HG03342 (cell line): Measurements from ENCODE around the gene TMPRSS5.
"Not testable (repeated sequence)": the region's sequence is repeated elsewhere in the genome, so short reads cannot be mapped to it uniquely, and the experiment has no call there.

Experiments
- ATAC-seq: cut with Tn5 transposase; IDR thresholded peaks from one replicate; pipeline ENCODE4 v1.9.1; 2021; ENCODE audit warnings: mild to moderate bottlenecking, moderate library complexity; ENCODE audit not compliant: unreplicated experiment

TMPRSS5 gene

GRCh38 chr11:113705871-113706655, at the start of gene TMPRSS5:
TSS of gene TMPRSS5 (minus strand) at chr11:113706308. CDS start at chr11:113706224, 84 bp downstream.
- no peak for ATAC-seq

GRCh38 chr11:113752932-113753331, 46.8 kb upstream of the TMPRSS5 start:
- no peak for ATAC-seq

DNA sequence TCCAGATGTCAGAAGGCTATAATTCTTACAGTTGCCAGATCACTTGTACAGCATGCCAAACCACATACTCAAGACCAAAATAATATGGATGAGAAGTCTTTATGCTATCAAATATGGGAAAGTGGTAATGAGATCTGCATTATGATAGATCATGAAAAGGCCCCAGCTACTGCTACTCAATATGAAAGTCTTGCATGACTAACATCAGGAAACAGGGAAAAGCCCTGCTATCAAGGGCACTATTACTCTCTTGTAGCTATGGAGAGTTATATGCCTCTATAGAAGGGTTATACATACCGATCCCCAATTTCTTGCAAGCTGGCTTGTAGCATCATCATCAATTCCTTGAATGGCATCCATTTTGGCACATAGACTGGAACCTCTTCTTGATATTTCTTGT, 30.2 kb upstream of the TMPRSS5 start:
- ATAC-seq: no peak

DNA sequence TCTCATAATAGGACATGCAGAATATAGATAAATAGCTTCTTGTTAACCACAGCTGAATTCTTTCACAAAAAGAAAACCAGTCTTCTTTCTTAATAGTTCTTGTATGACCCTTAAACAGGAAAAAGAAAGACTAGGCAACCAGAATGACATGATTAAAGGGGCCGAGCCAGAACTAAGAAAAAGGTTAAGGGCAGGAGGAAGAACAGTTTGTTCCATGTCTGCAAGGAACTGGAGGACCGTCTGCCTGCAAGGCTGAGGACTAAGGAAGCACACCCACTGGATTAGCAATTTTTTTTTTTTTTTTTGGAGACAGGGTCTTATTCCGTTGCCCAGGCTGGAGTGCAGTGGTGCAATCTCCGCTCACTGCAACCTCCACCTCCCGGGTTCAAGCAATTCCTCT, 26.0 kb upstream of the TMPRSS5 start:
- no peak for ATAC-seq

- ATAC-seq: no peak
Observed at GRCh38 chr11:113730887-113731726, 25.0 kb upstream of the TMPRSS5 start.

- no peak for ATAC-seq
Observed at GRCh38 chr11:113729456-113729855, 23.3 kb upstream of the TMPRSS5 start.

DNA sequence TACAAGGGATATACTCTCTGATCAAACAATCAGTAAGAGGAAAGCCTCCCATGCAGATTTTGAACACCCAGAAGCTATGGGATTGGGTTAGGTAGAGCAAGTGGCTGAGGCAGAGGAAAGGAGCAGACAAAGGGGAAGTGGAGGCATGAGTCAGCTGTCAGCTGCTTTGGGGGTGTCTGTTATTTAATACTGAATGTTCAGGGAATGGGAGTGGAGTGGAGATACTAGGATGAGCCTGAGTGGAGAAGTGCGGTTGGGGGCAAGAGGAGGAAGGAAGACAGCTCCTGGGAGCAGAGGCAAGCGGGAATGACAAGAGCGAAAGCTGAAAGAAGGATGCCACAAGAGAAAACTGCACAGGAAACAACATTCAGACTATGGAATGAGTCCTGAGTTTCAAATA, 22.7 kb upstream of the TMPRSS5 start:
- no peak for ATAC-seq

GRCh38 chr11:113725913-113726312, 19.8 kb upstream of the TMPRSS5 start:
- no peak for ATAC-seq

DNA sequence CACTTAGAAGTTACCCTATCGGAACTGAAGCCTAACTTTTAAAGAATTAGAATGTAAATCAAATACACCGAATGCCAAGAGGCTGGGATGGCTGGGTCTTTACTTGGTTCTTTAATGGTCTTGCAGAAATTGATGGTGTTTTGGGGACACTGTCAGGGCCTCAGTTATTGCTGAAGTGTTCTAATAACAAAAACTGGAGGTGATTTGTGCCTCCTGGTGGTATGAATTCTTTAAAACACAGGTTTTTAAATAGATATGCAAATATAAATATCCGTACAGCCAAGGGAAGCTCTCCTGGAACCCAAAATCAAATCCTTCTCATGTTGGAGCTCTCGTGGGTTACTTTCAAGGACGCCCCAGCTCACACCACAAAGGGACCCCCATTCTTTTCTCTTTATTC, 19.3 kb upstream of the TMPRSS5 start:
- no peak for ATAC-seq

GRCh38 chr11:113724778-113725177, 18.7 kb upstream of the TMPRSS5 start:
- ATAC-seq: no peak

GRCh38 chr11:113723787-113724186, 17.7 kb upstream of the TMPRSS5 start:
- ATAC-seq: no peak

DNA sequence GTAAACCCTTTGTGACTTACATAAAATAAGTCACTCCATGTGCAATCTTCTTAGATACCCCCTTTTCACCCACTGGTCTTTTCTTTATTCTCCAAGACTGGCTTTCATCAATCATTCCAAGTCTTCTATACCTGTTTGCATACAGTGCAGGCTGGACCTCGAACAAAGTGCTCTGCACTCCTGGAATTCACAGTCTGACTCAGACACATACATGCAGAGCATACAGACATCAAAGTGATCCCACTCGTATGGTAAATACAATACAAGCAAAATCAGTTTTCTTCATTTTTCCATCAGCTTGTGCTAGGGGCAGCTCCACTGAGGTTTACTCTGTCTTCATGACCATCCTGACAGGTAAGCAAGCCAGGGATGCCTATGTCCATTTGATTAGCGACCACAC, 16.8 kb upstream of the TMPRSS5 start:
- ATAC-seq: no peak

- no peak for ATAC-seq
Observed at GRCh38 chr11:113722221-113722620, 16.1 kb upstream of the TMPRSS5 start.

DNA sequence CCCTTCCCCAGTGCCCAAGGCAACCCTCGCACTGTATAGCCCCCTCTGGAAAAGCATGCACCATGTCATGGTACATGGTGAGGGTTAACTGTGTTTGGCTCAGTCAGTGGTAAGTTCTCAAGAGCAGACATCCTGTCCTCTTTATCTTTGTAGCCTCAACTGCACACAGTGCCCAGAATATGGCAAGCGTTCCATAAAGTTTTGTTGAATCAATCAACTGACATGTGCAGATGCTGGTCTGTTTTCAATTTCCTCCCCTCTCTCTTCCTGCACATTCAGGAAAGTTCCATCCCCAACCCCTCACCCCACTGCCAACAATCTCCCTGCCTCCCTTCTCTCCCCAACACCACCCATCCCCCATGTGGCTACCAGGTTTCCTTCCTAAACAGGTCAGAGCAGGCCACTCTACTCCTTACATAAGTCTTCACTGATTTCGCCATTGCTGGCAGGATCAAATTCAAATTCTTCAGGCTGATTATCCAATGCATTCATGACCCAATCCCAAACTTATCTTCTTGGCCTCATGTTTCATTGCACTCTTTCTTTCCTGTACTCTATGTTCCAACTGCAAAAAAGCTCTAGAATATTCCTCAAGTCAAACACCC, 15.5 kb upstream of the TMPRSS5 start:
- ATAC-seq: no peak

GRCh38 chr11:113720478-113720877, 14.4 kb upstream of the TMPRSS5 start:
- ATAC-seq: not testable (repeated sequence)

DNA sequence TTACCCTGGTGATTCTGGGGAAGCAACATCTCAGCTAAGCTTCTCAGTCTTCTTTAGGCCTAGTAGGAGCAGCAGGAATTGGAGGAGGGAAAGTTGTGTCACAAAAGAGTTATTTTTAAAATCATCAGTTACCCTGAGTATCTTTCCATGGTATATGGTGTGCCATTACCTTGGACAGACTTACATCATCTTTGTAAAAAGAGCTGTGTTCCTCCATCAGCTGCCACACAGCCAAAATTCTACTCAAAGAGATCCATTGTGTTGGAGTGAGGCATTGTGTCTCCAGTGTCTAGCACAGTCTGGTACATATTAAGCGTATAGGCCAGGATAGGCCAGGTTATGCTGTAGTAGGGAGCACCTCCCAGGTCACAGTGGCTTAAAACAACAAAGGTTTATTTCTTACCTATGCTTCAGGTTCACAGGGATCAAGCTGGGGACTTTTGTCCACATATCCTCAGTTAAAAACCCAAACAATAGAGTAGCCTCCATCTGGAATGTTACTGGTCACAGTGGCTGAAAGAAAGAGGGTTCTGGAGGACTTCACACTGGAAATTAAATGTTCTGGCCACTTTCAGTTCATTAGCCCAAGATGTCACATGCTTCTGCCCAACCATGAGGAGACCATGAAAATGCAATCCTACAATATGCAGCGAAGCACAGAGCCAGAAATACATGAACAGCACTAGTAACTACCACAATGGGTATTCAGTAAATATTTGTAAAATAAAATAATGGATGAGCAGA, 9.9 kb upstream of the TMPRSS5 start:
- no peak for ATAC-seq

DNA sequence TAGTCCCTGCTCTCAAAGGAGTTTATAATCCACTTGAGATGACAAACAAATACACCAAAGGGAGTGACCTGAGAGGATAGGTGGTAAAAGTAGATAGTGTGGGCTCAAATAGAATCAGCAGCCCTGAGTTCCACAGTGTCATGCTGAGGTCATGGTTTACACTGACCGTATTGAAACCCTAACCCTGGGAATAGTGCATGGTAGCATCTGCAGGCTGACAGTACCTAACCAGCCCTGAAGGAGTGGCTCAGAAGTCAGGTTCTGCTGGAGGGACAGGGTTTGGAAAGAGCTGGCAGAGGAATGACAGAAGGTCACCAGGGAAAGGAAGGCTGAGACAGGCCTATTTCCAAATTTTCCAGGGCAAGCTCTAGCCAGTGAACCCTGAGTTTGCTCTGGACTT, 9.2 kb upstream of the TMPRSS5 start:
- ATAC-seq: no peak

DNA sequence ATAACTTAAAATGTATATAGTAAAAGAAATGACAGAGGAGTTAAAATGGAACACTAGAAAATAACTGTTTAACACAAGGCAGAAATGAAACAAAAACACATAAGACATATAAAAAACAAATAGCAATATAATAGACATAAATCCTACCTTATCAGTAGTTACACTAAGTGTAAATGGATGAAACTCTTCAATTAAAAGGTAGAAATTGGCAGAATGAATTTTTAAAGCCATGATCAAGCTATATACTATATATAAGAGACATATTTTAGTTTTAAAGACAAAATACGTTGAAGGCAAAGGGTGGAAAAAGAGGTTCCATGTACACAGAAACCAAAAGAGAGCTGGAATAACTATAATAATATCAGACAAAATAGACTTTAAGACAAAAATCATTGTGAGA, 4.9 kb upstream of the TMPRSS5 start:
- no peak for ATAC-seq

GRCh38 chr11:113703551-113703950, 2.6 kb downstream of the TMPRSS5 start:
- not testable (repeated sequence) for ATAC-seq

- ATAC-seq: no peak
Observed at GRCh38 chr11:113701491-113701890, 4.6 kb downstream of the TMPRSS5 start.

DNA sequence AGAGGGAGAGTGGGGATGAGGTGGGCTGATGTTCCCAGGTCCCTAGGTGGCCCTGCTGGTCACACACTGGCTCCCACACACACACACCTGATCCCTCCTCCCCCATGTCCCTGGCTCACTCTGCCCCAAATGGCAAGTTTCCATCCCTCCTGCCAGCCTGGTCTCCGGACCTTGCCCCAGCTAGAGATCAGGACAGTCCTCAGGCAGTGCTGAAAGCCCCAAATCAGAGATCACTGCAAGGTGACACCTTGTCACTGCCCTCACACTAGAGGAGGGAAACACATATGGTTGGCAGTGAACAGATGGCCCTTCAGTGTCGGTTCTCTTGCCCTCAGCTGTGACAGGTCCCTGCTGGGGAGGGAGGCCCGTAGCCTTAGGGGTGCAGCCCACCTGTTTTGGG, 7.6 kb downstream of the TMPRSS5 start:
- ATAC-seq: no peak
